IMR-90 (cell line): Measurements from ENCODE around the gene SIRPB1. TPM values are rescaled to one million over a fixed set of nuclear protein-coding genes. Genes with fewer than 3 reads are reported as not detected.

Experiments used
- ATAC-seq: fragments of 200-7000 bp; cut with Tn5 transposase; 2 replicates; pipeline ENCODE4 v1.9.1; 2020; ENCODE audit warnings: low read depth, mild to moderate bottlenecking, moderate library complexity
- BruUV-seq: library from RNA; stranded (reverse); fragments of 400-500 nt; replicated peaks from 2 replicates; lab custom pipeline; 2021; lab: Mats Ljungman, UMichigan
- CTCF ChIA-PET: fragments of 300-600 bp; formaldehyde crosslinking; extraction: SDS; loops from one replicate; lab custom pipeline; 2021; ENCODE audit warnings: antibody characterized with exemption; lab: Yijun Ruan, JAX
- POLR2A ChIA-PET: fragments of 300-600 bp; sonication (Branson Sonifier 250); formaldehyde crosslinking; loops from one replicate; lab custom pipeline; 2022; ENCODE audit warnings: antibody characterized with exemption; ENCODE audit not compliant: unreplicated experiment; lab: Charles Lee
- DNase-seq: peaks from one replicate; pipeline ENCODE4 v3.0.0; 2013
- H2AFZ ChIP-seq: replicated peaks from 2 replicates; pipeline ENCODE3; 2013; ENCODE audit warnings: low read length, mild to moderate bottlenecking; ENCODE audit not compliant: poor library complexity
- H2AK5ac ChIP-seq: 2 replicates; pipeline ENCODE4 v1.6.1; 2013; ENCODE audit warnings: low read depth, low read length, inconsistent platforms
- H2AK9ac ChIP-seq: replicated peaks from 2 replicates; pipeline ENCODE3; 2013; ENCODE audit warnings: mild to moderate bottlenecking, low read depth, low read length, moderate library complexity; ENCODE audit not compliant: poor library complexity
- H2BK120ac ChIP-seq: 2 replicates; pipeline ENCODE4 v1.6.1; 2013; ENCODE audit warnings: low read depth, low read length, inconsistent platforms
- H2BK15ac ChIP-seq: 3 replicates; pipeline ENCODE4 v1.6.1; 2013; ENCODE audit warnings: low read depth, low read length, inconsistent platforms
- H2BK20ac ChIP-seq: 2 replicates; pipeline ENCODE4 v1.6.1; 2013; ENCODE audit warnings: low read depth, mild to moderate bottlenecking, inconsistent platforms, low read length, moderate library complexity
- H2BK5ac ChIP-seq: 2 replicates; pipeline ENCODE4 v1.6.1; 2013; ENCODE audit warnings: mild to moderate bottlenecking, low read depth, low read length, inconsistent platforms; ENCODE audit not compliant: poor library complexity, severe bottlenecking
- H3K14ac ChIP-seq: replicated peaks from 2 replicates; pipeline ENCODE4 v1.6.1; 2013; ENCODE audit warnings: low read depth, low read length, inconsistent platforms
- H3K18ac ChIP-seq: 2 replicates; pipeline ENCODE4 v1.6.1; 2013; ENCODE audit warnings: low read depth, low read length, control low read depth
- H3K23ac ChIP-seq: 2 replicates; pipeline ENCODE4 v1.6.1; 2013; ENCODE audit warnings: low read depth, low read length, inconsistent platforms
- H3K27ac ChIP-seq: 2 replicates; pipeline ENCODE4 v1.5.1; 2013; ENCODE audit warnings: mild to moderate bottlenecking, control low read depth, low read length; ENCODE audit not compliant: insufficient read depth
- H3K27me3 ChIP-seq: 2 replicates; pipeline ENCODE4 v1.6.1; 2013; ENCODE audit warnings: low read length; ENCODE audit not compliant: control insufficient read depth, insufficient read depth
- H3K36me3 ChIP-seq: 2 replicates; pipeline ENCODE4 v1.6.1; 2013; ENCODE audit warnings: low read length, mixed read lengths; ENCODE audit not compliant: control insufficient read depth, insufficient read depth
- H3K4ac ChIP-seq: 2 replicates; pipeline ENCODE4 v1.6.1; 2013; ENCODE audit warnings: low read depth, low read length, inconsistent platforms
- H3K4me1 ChIP-seq: 2 replicates; pipeline ENCODE4 v1.6.1; 2013; ENCODE audit warnings: low read length, mixed read lengths; ENCODE audit not compliant: control insufficient read depth, insufficient read depth
- H3K4me2 ChIP-seq: 2 replicates; pipeline ENCODE4 v1.6.1; 2013; ENCODE audit warnings: low read depth, mild to moderate bottlenecking, control low read depth, low read length, moderate library complexity
- H3K4me3 ChIP-seq: 2 replicates; pipeline ENCODE4 v1.5.1; 2013; ENCODE audit warnings: low read depth, mild to moderate bottlenecking, control low read depth, low read length, moderate library complexity; ENCODE audit not compliant: insufficient read depth
- H3K56ac ChIP-seq: 2 replicates; pipeline ENCODE4 v1.6.1; 2013; ENCODE audit warnings: low read length, inconsistent platforms; ENCODE audit not compliant: insufficient read depth; ENCODE audit errors: extremely low read depth
- H3K79me1 ChIP-seq, 2 experiments: 2 replicates each; pipeline ENCODE4 v1.6.1; 2013; ENCODE audit warnings: low read length in 2 of 2, inconsistent platforms in 1 of 2, low read depth in 1 of 2
- H3K9ac ChIP-seq: 2 replicates; pipeline ENCODE4 v1.6.1; 2013; ENCODE audit warnings: low read depth, low read length, control low read depth
- H3K9me1 ChIP-seq: 2 replicates; pipeline ENCODE4 v1.6.1; 2013; ENCODE audit warnings: low read length, inconsistent platforms; ENCODE audit not compliant: insufficient read depth
- H3K9me3 ChIP-seq: 2 replicates; pipeline ENCODE4 v1.6.1; 2013; ENCODE audit warnings: low read length; ENCODE audit not compliant: control insufficient read depth, insufficient read depth
- H4K20me1 ChIP-seq: 2 replicates; pipeline ENCODE4 v1.6.1; 2013; ENCODE audit warnings: low read length, inconsistent platforms; ENCODE audit not compliant: insufficient read depth
- H4K5ac ChIP-seq: 2 replicates; pipeline ENCODE4 v1.6.1; 2013; ENCODE audit warnings: mild to moderate bottlenecking, low read depth, low read length, control low read depth
- H4K8ac ChIP-seq, 2 experiments: 2 replicates each; pipeline ENCODE4 v1.6.1; 2013; ENCODE audit warnings: low read depth in 2 of 2, low read length in 2 of 2, control low read depth in 1 of 2, inconsistent platforms in 1 of 2
- H4K91ac ChIP-seq: 2 replicates; pipeline ENCODE4 v1.6.1; 2013; ENCODE audit warnings: low read depth, low read length, inconsistent platforms; ENCODE audit not compliant: insufficient read depth
- BHLHE40 ChIP-seq: fragments of 150-350 bp; IDR thresholded peaks from 2 replicates; pipeline ENCODE4 v1.6.1; 2016; ENCODE audit warnings: mild to moderate bottlenecking, low read depth, low read length
- CEBPB ChIP-seq: IDR thresholded peaks from 2 replicates; pipeline ENCODE4 v1.6.1; 2012; ENCODE audit warnings: low read depth, low read length, improper control_type of control experiment
- CHD1 ChIP-seq: IDR thresholded peaks from 2 replicates; pipeline ENCODE4 v1.6.1; 2012; ENCODE audit warnings: low read depth, low read length, improper control_type of control experiment
- FOS ChIP-seq: fragments of 150-350 bp; IDR thresholded peaks from 2 replicates; pipeline ENCODE4 v1.6.1; 2016; ENCODE audit warnings: low read depth, low read length
- MAFK ChIP-seq: IDR thresholded peaks from 2 replicates; pipeline ENCODE4 v1.6.1; 2012; ENCODE audit warnings: low read depth, low read length, improper control_type of control experiment
- MAZ ChIP-seq: IDR thresholded peaks from 2 replicates; pipeline ENCODE4 v1.6.1; 2012; ENCODE audit warnings: low read depth, mild to moderate bottlenecking, low read length, improper control_type of control experiment, moderate library complexity, borderline replicate concordance
- MXI1 ChIP-seq: IDR thresholded peaks from 2 replicates; pipeline ENCODE4 v1.6.1; 2012; ENCODE audit warnings: low read depth, mild to moderate bottlenecking, low read length, moderate library complexity, borderline replicate concordance
- NFE2L2 ChIP-seq: fragments of 150-350 bp; IDR thresholded peaks from 2 replicates; pipeline ENCODE4 v1.6.1; 2016; ENCODE audit warnings: low read depth, mild to moderate bottlenecking, low read length
- POLR2A ChIP-seq: IDR thresholded peaks from 2 replicates; pipeline ENCODE4 v1.6.1; 2012; ENCODE audit warnings: mild to moderate bottlenecking, low read depth, low read length
- RAD21 ChIP-seq: IDR thresholded peaks from 2 replicates; pipeline ENCODE4 v1.6.1; 2012; ENCODE audit warnings: low read length, improper control_type of control experiment
- RCOR1 ChIP-seq: IDR thresholded peaks from 2 replicates; pipeline ENCODE4 v1.6.1; 2012; ENCODE audit warnings: mild to moderate bottlenecking, low read length, improper control_type of control experiment; ENCODE audit not compliant: insufficient replicate concordance
- RFX5 ChIP-seq: IDR thresholded peaks from 2 replicates; pipeline ENCODE4 v1.8.0; 2012; ENCODE audit warnings: low read depth, mild to moderate bottlenecking, low read length, moderate library complexity
- SMC3 ChIP-seq: fragments of 150-350 bp; IDR thresholded peaks from 2 replicates; pipeline ENCODE4 v1.6.1; 2016; ENCODE audit warnings: low read depth, mild to moderate bottlenecking, antibody characterized with exemption, low read length, moderate library complexity
- WGBS, 2 experiments: methylation state at CpG; one replicate each; pipeline versions ENCODE4 v1.1.5 to v1.1.7; 2013; ENCODE audit warnings: missing lambda C conversion rate in 2 of 2; ENCODE audit not compliant: insufficient read length in 1 of 2; ENCODE audit errors: extremely low coverage in 2 of 2; 5-methylcytosine and 5-hydroxymethylcytosine counted together
- dilution Hi-C: fragments of 300-500 bp; cut with HindIII; formaldehyde crosslinking; loops from one replicate; pipeline ENCODE4 v1.14.3; 2018; ENCODE audit warnings: low sequenced_read_pairs; ENCODE audit not compliant: unreplicated experiment
- in situ Hi-C: fragments of 300-500 bp; cut with MboI; formaldehyde crosslinking; loops from 3 replicates; pipeline ENCODE4 v1.14.3; 2019; ENCODE audit warnings: low sequenced_read_pairs, inconsistent platforms, mixed read lengths
- intact Hi-C: fragments of 100-400 bp; cut with micrococcal nuclease; formaldehyde crosslinking; loops from 2 replicates; pipeline ENCODE4 v1.10.0; 2022
- polyA plus RNA-seq, 3 experiments: library from polyadenylated mRNA; depleted of rRNA; stranded (reverse); fragments of >200 nt; gene quantifications; 2 replicates each; pipeline ENCODE4 v1.2.3, GENCODE V29; 2012; ENCODE audit warnings: low replicate concordance in 1 of 3
- total RNA-seq: library from RNA; depleted of rRNA; stranded (reverse); fragments of >200 nt; gene quantifications from 2 replicates; pipeline ENCODE4 v1.2.3, GENCODE V29; 2012
- TF ChIP-seq, protein P1 (sequence below): conservative IDR thresholded peaks from 2 replicates; pipeline ENCODE4 v1.5.1; 2012; ENCODE audit warnings: mild to moderate bottlenecking, low read depth, low read length, improper control_type of control experiment
- TF ChIP-seq, protein P2 (sequence below): fragments of 150-350 bp; IDR thresholded peaks from 2 replicates; pipeline ENCODE4 v1.6.1; 2017; ENCODE audit warnings: mild to moderate bottlenecking, antibody characterized with exemption, low read length, low read depth

Gene SIRPB1
- total and polyA plus RNA-seq, 2 of the 4 experiments (the other 2 are of a cell fraction), result 0.90 to 1.6 TPM

DNA sequence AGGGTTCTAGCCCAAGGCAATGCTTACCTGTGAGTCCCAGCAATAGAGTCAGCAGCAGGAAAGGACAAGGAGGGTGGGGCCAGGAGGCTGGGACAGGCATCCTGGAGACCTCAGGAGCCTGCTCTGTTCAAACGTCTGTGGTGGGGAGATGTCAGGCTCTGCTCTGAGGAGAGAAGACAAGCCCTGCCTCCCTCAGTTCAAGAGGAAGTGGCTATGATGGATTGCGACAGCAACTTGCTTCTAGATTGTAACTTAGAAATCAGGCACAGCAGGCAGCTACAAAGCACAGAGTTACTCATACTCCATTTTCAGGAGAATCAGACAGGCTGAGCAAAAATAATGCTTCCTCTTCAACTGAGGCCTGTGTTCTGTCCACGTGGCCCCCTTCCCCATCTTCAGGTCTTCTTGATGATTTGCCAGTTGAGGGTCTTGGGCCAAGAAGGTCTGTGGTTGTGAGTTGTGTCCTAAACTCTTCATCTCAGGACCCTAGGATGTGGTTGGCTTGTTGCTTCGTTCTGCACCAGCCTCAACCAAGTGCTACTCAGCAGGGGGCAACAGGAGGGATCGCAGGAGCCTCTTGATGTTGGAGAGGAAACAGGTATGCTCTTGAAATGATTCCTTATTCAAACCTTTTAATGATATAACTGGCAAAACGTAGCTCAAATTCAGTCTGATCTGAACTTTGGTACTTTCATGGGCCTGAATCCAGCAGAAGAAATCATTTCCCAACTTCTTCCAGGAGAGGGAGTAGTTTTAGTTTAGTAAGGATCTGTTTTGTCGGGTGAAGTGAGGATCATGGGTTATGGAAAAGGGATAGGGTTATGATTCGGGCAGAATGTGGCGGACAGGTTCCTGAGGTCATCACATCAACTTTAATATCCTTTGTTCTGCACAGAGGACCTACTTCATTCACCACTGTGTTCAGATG lies 31.0 kb downstream of the SIRPB1 start:
- H4K5ac ChIP-seq, result no peak overlapping the region
- H4K8ac ChIP-seq, result no peak overlapping the region
- H3K27ac ChIP-seq, result no peak overlapping the region
- H2AK9ac ChIP-seq, result no peak overlapping the region
- no peak overlapping the region for H3K4me2 ChIP-seq
- no peaks in the 10 kb centered on the region for H3K27me3 ChIP-seq
- no peak overlapping the region for H3K23ac ChIP-seq
- no peak overlapping the region for H3K9ac ChIP-seq
- POLR2A ChIA-PET, result no interaction called here
- no peak overlapping the region for H2BK120ac ChIP-seq
- H2BK15ac ChIP-seq, result no peak overlapping the region
- dilution Hi-C loops (no loop called here), intact Hi-C loops (no loop called here), in situ Hi-C loops (no loop called here)
- CTCF ChIA-PET, result no interaction called here
- H3K14ac ChIP-seq, result no peak overlapping the region
- no peaks in the 10 kb centered on the region for H3K9me3 ChIP-seq
- no peak overlapping the region for H4K91ac ChIP-seq
- H2AK5ac ChIP-seq, result no peak overlapping the region
- H3K18ac ChIP-seq, result no peak overlapping the region
- no peak overlapping the region for H2BK5ac ChIP-seq
- no CpG with 5 or more reads among the region's 9 CpGs for WGBS, 2 experiments
- H3K4me3 ChIP-seq, result no peak overlapping the region
- H3K9me1 ChIP-seq, result no peaks in the 10 kb centered on the region
- H3K79me1 ChIP-seq, result no peaks in the 10 kb centered on the region
- no peak overlapping the region for H2AFZ ChIP-seq
- ATAC-seq (no peak), DNase-seq (no peak)
- H3K4ac ChIP-seq, result no peak overlapping the region
- BruUV-seq, result no TSS peak
- no peaks in the 10 kb centered on the region for H3K4me1 ChIP-seq
- no peaks in the 10 kb centered on the region for H3K36me3 ChIP-seq
- H4K20me1 ChIP-seq, result no peaks in the 10 kb centered on the region
- no peak overlapping the region for H2BK20ac ChIP-seq
- H3K56ac ChIP-seq, result no peak overlapping the region
- TF ChIP-seq POLR2A, result no peak
- no peak for TF ChIP-seq MAFK
- TF ChIP-seq RCOR1, result no peak
- no peak for TF ChIP-seq RAD21
- no peak for TF ChIP-seq CHD1
- TF ChIP-seq, protein P1, sequence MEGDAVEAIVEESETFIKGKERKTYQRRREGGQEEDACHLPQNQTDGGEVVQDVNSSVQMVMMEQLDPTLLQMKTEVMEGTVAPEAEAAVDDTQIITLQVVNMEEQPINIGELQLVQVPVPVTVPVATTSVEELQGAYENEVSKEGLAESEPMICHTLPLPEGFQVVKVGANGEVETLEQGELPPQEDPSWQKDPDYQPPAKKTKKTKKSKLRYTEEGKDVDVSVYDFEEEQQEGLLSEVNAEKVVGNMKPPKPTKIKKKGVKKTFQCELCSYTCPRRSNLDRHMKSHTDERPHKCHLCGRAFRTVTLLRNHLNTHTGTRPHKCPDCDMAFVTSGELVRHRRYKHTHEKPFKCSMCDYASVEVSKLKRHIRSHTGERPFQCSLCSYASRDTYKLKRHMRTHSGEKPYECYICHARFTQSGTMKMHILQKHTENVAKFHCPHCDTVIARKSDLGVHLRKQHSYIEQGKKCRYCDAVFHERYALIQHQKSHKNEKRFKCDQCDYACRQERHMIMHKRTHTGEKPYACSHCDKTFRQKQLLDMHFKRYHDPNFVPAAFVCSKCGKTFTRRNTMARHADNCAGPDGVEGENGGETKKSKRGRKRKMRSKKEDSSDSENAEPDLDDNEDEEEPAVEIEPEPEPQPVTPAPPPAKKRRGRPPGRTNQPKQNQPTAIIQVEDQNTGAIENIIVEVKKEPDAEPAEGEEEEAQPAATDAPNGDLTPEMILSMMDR, result no peak
- TF ChIP-seq, protein P2, sequence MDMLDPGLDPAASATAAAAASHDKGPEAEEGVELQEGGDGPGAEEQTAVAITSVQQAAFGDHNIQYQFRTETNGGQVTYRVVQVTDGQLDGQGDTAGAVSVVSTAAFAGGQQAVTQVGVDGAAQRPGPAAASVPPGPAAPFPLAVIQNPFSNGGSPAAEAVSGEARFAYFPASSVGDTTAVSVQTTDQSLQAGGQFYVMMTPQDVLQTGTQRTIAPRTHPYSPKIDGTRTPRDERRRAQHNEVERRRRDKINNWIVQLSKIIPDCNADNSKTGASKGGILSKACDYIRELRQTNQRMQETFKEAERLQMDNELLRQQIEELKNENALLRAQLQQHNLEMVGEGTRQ, result no peak
- TF ChIP-seq FOS, result no peak
- TF ChIP-seq SMC3, result no peak
- no peak for TF ChIP-seq NFE2L2
- no peak for TF ChIP-seq MAZ
- no peak for TF ChIP-seq RFX5
- TF ChIP-seq BHLHE40, result no peak
- no peak for TF ChIP-seq CEBPB
- TF ChIP-seq MXI1, result no peak
